ENCODE results near the gene ZFP64. TPM values are rescaled to one million over a fixed set of nuclear protein-coding genes. Genes with fewer than 3 reads are reported as not detected.

The ZFP64 gene
- total RNA-seq, 1 experiment from 2014 or later, result 18.4 TPM

GRCh38 chr20:52103913-52104545 is 87.5 kb downstream of the ZFP64 start:
- intact Hi-C loops (cut with micrococcal nuclease; ENCODE audit: unreplicated experiment) (no loop called here), in situ Hi-C loops (cut with HindIII; ENCODE audit: low pct_unique_long_range_greater_than_20kb, low sequenced_read_pairs) (no loop called here)
- Histone ChIP-seq H3K36me3 (ENCODE audit: control insufficient read depth, insufficient read depth, low read length) (no peaks in the 10 kb centered on the region), H3K4me3 (ENCODE audit: low read depth in 2 of 2, low read length in 2 of 2) (no peak overlapping the region), H3K27me3 (ENCODE audit: control insufficient read depth, insufficient read depth, low read length) (no peaks in the 10 kb centered on the region), H3K4me1 (ENCODE audit: control insufficient read depth, insufficient read depth, low read length) (no peaks in the 10 kb centered on the region), H3K9me3 (ENCODE audit: control insufficient read depth, insufficient read depth, low read depth, low read length) (no peaks in the 10 kb centered on the region), H3K27ac (ENCODE audit: low read length) (no peak overlapping the region)
- ChIA-PET POLR2A (interaction anchor here (0.6 kb wide), 1 partner anchor 45 kb away, joined by 8 read pairs; no protein-coding TSS in a partner anchor), CTCF (no interaction called here)
- ATAC-seq, result no peak
- BruUV-seq (replicated peaks), result no TSS peak
- DNase-seq (ENCODE audit: low read depth, low spot score), result no peak
- TF ChIP-seq, protein P1, sequence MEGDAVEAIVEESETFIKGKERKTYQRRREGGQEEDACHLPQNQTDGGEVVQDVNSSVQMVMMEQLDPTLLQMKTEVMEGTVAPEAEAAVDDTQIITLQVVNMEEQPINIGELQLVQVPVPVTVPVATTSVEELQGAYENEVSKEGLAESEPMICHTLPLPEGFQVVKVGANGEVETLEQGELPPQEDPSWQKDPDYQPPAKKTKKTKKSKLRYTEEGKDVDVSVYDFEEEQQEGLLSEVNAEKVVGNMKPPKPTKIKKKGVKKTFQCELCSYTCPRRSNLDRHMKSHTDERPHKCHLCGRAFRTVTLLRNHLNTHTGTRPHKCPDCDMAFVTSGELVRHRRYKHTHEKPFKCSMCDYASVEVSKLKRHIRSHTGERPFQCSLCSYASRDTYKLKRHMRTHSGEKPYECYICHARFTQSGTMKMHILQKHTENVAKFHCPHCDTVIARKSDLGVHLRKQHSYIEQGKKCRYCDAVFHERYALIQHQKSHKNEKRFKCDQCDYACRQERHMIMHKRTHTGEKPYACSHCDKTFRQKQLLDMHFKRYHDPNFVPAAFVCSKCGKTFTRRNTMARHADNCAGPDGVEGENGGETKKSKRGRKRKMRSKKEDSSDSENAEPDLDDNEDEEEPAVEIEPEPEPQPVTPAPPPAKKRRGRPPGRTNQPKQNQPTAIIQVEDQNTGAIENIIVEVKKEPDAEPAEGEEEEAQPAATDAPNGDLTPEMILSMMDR (IDR thresholded peaks at IDR 0.05), result no peak
- TF ChIP-seq SIN3A (IDR thresholded peaks at IDR 0.05; ENCODE audit: borderline replicate concordance, insufficient read depth, low read depth, low read length) (no peak), TCF7L2 (IDR thresholded peaks at IDR 0.05; ENCODE audit: low read depth, low read length) (no peak), REST (IDR thresholded peaks at IDR 0.05; ENCODE audit: insufficient read depth in 1 of 2, low read depth in 2 of 2, low read length in 1 of 2) (no peak), POLR2AphosphoS5 (IDR thresholded peaks at IDR 0.05; ENCODE audit: low read depth, low read length) (no peak)

- CTCF ChIA-PET, result no interaction called here
- H3K4me1 ChIP-seq (ENCODE audit: control insufficient read depth, insufficient read depth, low read length), result no peaks in the 10 kb centered on the region
- H3K4me3 ChIP-seq (ENCODE audit: low read depth in 2 of 2, low read length in 2 of 2), result no peak overlapping the region
- ATAC-seq (no peak), DNase-seq (ENCODE audit: low read depth, low spot score) (no peak)
- TF ChIP-seq POLR2AphosphoS5 (IDR thresholded peaks at IDR 0.05; ENCODE audit: low read depth, low read length), result no peak
- TF ChIP-seq, protein P1 (IDR thresholded peaks at IDR 0.05), result no peak
- no peak for TF ChIP-seq REST (IDR thresholded peaks at IDR 0.05; ENCODE audit: insufficient read depth in 1 of 2, low read depth in 2 of 2, low read length in 1 of 2)
- no peak for TF ChIP-seq SIN3A (IDR thresholded peaks at IDR 0.05; ENCODE audit: borderline replicate concordance, insufficient read depth, low read depth, low read length)
- TF ChIP-seq TCF7L2 (IDR thresholded peaks at IDR 0.05; ENCODE audit: low read depth, low read length), result no peak
- BruUV-seq (replicated peaks), result no TSS peak
- H3K36me3 ChIP-seq (ENCODE audit: control insufficient read depth, insufficient read depth, low read length), result no peaks in the 10 kb centered on the region
- no peaks in the 10 kb centered on the region for H3K9me3 ChIP-seq (ENCODE audit: control insufficient read depth, insufficient read depth, low read depth, low read length)
- POLR2A ChIA-PET, result interaction anchor here (0.6 kb wide), 1 partner anchor 82 kb away, joined by 9 read pairs; no protein-coding TSS in a partner anchor
- no peak overlapping the region for H3K27ac ChIP-seq (ENCODE audit: low read length)
- in situ Hi-C loops (cut with HindIII; ENCODE audit: low pct_unique_long_range_greater_than_20kb, low sequenced_read_pairs) (no loop called here), intact Hi-C loops (cut with micrococcal nuclease; ENCODE audit: unreplicated experiment) (no loop called here)
- H3K27me3 ChIP-seq (ENCODE audit: control insufficient read depth, insufficient read depth, low read length), result no peaks in the 10 kb centered on the region
Observed at GRCh38 chr20:52103335-52103912, 88.2 kb downstream of the ZFP64 start.
